ENCODE data around the gene HTR7. TPM values are rescaled to one million over a fixed set of nuclear protein-coding genes. Genes with fewer than 3 reads are reported as not detected.
A peak's percentile ranks its signal among the peaks of the same experiment; 100 is the strongest.
"Not testable (repeated sequence)": the region's sequence is repeated elsewhere in the genome, so short reads cannot be mapped to it uniquely, and the experiment has no call there.

The HTR7 gene
- polyA plus RNA-seq (2013, experiment 1 of 2; ENCODE audit: insufficient read length): 1.3 TPM
- 1.2 TPM for polyA plus RNA-seq (2013, experiment 2 of 2; ENCODE audit: insufficient read length)

GRCh38 chr10:90857635-90858460 lies at the start of gene HTR7:
Gene HTR7, minus strand, starts transcription at chr10:90858039. Its CDS starts 368 bp downstream, at chr10:90857671.
- peak; percentile 55 for DNase-seq

GRCh38 chr10:90906596-90906995 lies 48.8 kb upstream of the HTR7 start:
- DNase-seq: no peak

GRCh38 chr10:90905925-90906324 lies 48.1 kb upstream of the HTR7 start:
- no peak for DNase-seq

DNA sequence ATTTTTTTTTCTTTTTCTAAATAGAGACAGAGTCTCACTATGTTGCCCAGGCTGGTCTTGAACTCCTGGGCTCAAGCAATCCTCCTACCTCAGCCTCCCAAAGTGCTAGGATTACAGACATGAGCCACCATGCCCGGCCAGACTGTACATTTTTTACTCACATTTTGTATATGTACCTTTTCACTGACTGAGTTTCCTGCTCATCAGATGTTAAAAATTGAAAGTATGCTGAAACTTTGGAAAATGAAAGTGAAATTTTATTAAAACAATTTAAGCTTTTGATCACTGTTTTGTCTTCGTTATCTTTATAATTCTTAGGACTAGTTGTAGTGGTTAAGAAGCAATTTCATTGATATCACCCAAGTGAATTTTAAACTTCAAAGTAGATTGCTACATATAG lies 39.1 kb upstream of the HTR7 start:
- not testable (repeated sequence) for DNase-seq

DNA sequence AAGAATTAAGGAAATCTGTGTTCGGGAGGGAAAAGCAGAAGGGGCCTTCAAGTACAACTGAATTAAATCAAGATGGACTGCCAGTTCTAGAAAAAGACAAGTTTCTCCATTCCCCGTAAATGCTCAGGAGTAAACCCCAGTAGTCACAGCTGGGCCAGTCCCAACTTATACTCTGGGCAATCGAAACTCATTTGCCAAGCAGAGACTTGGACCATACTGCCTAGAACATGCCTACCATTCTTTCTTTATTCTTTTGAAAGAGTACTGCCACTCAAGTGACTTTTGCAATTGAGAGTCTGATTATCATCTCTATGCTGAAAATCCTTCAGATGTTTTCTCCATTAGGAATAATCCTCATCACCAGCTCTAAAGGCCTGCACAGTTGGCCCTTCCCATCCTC lies 35.4 kb upstream of the HTR7 start:
- no peak for DNase-seq

- DNase-seq: no peak
These were observed 32.5 kb upstream of the HTR7 start for GRCh38 chr10:90890347-90890746.

GRCh38 chr10:90889636-90890035 lies 31.8 kb upstream of the HTR7 start:
- peak; percentile 23 for DNase-seq

DNA sequence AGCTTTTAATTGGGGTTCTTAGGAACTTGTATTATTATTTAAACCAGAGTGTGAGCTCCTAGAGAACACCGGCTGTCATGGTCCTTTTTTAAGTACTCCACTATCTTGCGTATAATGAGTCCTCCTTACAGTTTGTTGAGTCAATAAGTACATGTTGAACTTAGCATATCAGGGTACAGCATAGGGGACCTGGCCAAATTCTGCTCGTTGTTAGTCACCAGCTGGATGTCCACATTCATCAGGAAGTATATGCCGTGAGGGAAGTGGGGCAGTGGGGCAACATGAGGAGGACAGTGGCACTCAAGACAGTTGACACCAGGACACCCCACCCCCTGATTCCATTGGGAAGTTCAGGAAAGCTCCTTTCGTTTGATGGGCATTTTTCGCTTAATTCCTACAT lies 30.5 kb upstream of the HTR7 start:
- DNase-seq: no peak

DNA sequence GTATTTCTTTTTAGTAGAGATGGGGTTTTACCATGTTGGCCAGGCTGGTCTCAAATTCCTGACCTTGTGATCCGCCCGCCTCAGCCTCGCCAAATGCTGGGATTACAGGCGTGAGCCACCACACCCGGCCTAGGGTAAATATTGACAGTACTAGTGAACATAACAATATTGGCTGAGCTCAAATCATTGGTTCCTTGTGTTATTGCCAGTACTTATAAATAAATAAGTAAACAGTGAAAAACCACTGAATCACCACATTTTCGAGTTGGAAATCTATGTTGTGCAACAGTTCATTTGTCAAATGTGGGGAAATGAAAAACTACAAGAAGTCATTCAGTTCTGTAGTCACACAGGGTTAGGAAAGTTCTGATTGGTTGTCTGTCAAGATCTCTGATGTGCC lies 29.7 kb upstream of the HTR7 start:
- DNase-seq: no peak

GRCh38 chr10:90885176-90885575 lies 27.3 kb upstream of the HTR7 start:
- DNase-seq: peak; percentile 70

GRCh38 chr10:90884431-90884830 lies 26.6 kb upstream of the HTR7 start:
- no peak for DNase-seq

GRCh38 chr10:90880059-90880719 lies 22.4 kb upstream of the HTR7 start:
- DNase-seq: peak; percentile 34

GRCh38 chr10:90879062-90879461 lies 21.2 kb upstream of the HTR7 start:
- DNase-seq: no peak

DNA sequence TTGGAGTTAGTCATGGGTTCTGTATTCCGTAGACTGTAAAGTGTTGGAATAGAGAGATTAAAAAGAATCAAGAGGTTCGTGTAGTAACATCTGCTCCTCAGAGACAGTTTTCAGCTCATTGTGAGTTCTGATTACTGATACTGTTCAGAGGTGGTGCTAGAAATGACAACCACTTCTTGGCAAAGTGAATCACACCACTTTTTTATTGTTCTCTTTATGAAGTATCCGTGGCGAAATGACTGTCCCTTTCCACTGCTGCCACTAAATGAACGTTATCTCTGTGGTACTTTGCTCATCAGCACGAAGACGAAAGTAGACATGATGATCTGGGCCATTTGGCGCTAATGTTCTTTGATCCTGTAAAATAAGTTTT lies 14.8 kb upstream of the HTR7 start:
- DNase-seq: no peak

- peak; percentile 75 for DNase-seq
These were observed 14.2 kb upstream of the HTR7 start, which contains the start of gene RPP30 for GRCh38 chr10:90871766-90872647. Gene RPP30, plus strand, starts transcription at chr10:90871974. Its CDS starts 13 bp downstream, at chr10:90871987.

DNA sequence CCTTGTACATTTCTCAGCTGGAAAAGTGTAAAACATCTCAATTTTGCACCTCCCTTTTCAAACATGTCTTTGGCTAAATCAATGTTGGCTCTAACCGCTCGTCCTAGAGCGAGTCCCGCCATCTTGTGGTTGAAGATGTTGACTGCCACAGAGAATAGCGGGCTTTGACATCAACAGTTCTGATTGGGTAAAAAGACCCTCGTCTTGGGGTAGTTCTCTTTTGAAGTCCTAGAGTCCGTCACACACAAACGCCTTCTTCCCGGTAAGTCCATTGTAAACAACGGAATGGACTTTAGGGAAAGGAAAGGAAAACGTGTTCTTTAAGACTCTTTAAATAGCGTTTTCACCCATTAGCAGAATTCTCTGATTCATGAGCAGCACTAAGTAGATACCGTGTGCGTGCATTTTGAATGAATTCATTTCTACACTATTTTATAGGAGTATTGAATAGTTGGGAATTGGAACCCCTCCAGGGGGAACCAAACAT lies 13.5 kb upstream of the HTR7 start:
- peak; percentile 82 for DNase-seq

- DNase-seq: no peak
These were observed 8.3 kb upstream of the HTR7 start for GRCh38 chr10:90866050-90866598.

DNA sequence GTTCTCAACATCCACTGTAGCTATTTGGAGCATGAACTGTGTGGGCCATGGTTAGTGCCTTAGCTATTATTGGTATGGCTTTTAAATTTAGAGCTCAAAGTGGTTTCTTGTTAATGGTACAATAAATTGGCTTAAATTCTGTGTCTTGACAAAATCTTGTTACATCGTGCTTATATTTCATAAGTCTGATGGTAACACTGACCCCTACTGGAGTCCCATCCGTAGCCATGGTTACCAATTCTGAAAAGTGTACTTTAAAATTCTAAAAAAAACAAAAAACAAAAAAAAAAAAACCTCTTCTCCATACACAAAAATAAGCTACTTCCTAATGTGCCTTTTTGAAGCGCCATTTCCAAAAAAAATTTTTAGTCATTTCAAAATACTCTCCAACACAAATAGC lies 7.6 kb upstream of the HTR7 start:
- DNase-seq: peak; percentile 22

DNA sequence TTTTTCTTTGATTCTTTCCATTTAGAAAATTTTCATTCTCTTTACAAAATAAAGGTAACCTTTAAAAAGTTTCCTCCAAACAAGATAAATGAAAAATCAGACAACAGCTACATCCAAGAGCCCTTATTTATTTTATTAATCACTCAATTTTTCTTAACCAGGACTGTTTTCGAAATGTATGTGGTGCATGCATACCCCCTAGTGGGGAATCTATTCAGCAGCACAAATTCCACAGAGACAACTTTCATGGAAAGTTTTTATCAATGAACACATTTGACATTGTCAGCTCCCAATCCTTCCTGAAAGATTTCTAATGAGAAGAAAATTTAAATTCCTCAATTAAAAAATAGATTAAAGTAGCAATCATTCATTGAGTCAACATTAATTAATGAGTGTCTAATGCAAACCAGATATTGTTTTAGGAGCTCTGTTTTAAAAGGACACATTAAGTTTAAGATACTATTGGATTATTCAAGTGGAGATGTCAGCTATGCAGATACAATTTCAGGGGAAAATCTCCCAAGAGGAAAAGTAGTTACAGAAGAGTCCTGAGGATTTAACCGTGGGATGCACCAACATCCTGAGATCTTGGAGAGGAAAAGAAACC lies 5.2 kb upstream of the HTR7 start:
- peak; percentile 45 for DNase-seq

GRCh38 chr10:90860790-90861189 lies 3.0 kb upstream of the HTR7 start:
- no peak for DNase-seq

GRCh38 chr10:90859321-90859751 lies 1.5 kb upstream of the HTR7 start:
- DNase-seq: peak; percentile 69

GRCh38 chr10:90858461-90858968 lies 676 bp upstream of the HTR7 start:
- no peak for DNase-seq

Data from fibroblast of skin of abdomen (primary cell).